SJCRH30 (cell line): ENCODE data around the gene CAP1. TPM values are rescaled to one million over a fixed set of nuclear protein-coding genes. Genes with fewer than 3 reads are reported as not detected.
A peak's percentile ranks its signal among the peaks of the same experiment; 100 is the strongest.
"Not testable (repeated sequence)": the region's sequence is repeated elsewhere in the genome, so short reads cannot be mapped to it uniquely, and the experiment has no call there.

Source experiments
- DNase-seq, 2 experiments: peaks; one replicate each; pipeline ENCODE4 v3.0.0-alpha.2; 2015 to 2020
- H3K27ac ChIP-seq: fragments of 250-450 bp; sonication (Bioruptor Pico); 2 replicates; pipeline ENCODE4 v1.5.1; 2020; ENCODE audit warnings: mild to moderate bottlenecking, moderate library complexity
- H3K27me3 ChIP-seq: fragments of 250-450 bp; sonication (Bioruptor Pico); 2 replicates; pipeline ENCODE4 v1.5.1; 2020; ENCODE audit warnings: mild to moderate bottlenecking, moderate library complexity
- H3K36me3 ChIP-seq: fragments of 250-450 bp; sonication (Bioruptor Pico); 2 replicates; pipeline ENCODE4 v1.5.1; 2020; ENCODE audit warnings: mild to moderate bottlenecking, moderate library complexity
- H3K4me1 ChIP-seq: fragments of 250-450 bp; sonication (Bioruptor Pico); 2 replicates; pipeline ENCODE4 v1.5.1; 2020; ENCODE audit warnings: mild to moderate bottlenecking, moderate library complexity
- H3K4me3 ChIP-seq: fragments of 250-450 bp; sonication (Bioruptor Pico); 2 replicates; pipeline ENCODE4 v1.5.1; 2020; ENCODE audit warnings: mild to moderate bottlenecking, moderate library complexity
- H3K9me3 ChIP-seq: fragments of 250-450 bp; sonication (Bioruptor Pico); replicated peaks from 2 replicates; pipeline ENCODE4 v1.5.1; 2020; ENCODE audit warnings: mild to moderate bottlenecking, moderate library complexity
- total RNA-seq: library from RNA; depleted of rRNA; stranded (reverse); fragments of >200 nt; shearing (Covaris generic); gene quantifications from 2 replicates; pipeline ENCODE4 v1.2.3, GENCODE V29; 2014

Gene CAP1
- total RNA-seq, 1 experiment from 2014 or later: 254 TPM

DNA sequence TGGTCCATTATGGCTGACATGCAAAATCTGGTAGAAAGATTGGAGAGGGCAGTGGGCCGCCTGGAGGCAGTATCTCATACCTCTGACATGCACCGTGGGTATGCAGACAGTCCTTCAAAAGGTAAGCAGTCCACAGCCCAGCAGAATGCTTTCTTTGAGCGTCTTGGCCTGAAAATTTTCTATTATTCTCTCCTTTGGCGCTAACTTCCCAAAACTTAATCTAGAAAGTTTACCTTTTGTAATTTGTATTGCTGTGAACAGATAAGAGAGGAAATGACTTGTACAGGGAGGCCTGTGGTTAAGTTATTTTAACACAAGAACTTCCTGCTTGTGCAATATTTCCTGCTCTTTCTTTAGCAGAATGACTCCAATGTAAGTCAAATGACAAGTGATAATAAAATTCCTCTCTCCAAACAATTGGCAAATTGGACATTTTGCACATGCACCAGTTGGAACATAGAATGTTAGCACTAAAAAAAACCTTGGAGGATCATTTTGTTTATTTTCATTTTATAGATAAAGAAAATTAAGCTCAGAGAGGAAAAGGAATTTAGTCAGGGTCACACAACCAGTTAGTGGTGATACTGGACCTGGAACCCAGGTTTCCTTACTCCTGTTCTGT, 18.9 kb downstream of the CAP1 start:
- peak; percentile 11 to 48 for DNase-seq
- H3K27me3 ChIP-seq: no peaks in the 10 kb centered on the region
- H3K4me3 ChIP-seq: no peak overlapping the region
- H3K36me3 ChIP-seq: peaks cover 86% of the 10 kb centered on the region
- peaks cover 8% of the 10 kb centered on the region; the same call in 1 of the 2 replicates for H3K4me1 ChIP-seq
- H3K9me3 ChIP-seq: no peaks in the 10 kb centered on the region
- no peak overlapping the region for H3K27ac ChIP-seq

DNA sequence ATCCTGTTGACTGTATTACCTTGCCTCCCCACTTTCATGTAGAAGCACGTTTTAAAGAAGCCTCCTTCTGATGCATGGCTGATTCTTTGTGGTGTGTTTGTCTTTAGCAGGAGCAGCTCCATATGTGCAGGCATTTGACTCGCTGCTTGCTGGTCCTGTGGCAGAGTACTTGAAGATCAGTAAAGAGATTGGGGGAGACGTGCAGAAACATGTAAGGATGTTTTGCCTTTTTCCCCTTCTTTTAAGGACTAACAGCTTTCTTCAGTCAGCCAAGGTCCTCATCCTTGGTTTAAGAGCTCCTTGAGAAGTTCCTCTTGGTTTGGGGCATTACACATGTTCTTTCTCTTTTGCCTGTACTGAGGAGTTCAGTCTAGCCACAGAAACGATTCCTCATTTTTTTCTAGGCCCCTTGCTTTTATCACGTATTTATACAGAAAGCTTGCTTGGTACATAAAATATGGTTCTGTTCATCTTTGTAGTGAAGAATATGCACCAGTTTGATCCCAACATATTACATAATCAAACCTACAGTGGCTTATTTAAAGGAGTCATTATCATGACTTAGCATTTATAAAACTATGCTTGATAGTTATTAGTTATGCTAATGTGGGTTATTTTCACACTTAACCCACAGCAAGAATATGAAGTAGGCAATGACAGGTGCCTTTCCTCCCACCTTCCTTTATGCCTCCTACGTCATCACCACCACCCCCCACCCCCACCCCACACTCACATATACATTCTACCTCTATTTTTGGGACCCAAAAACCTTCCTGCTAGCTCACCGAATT, 19.6 kb downstream of the CAP1 start:
- peaks cover 8% of the 10 kb centered on the region; the same call in 1 of the 2 replicates for H3K4me1 ChIP-seq
- no peak overlapping the region for H3K27ac ChIP-seq
- H3K27me3 ChIP-seq: no peaks in the 10 kb centered on the region
- H3K9me3 ChIP-seq: no peaks in the 10 kb centered on the region
- no peak overlapping the region for H3K4me3 ChIP-seq
- DNase-seq: no peak
- peaks cover 86% of the 10 kb centered on the region for H3K36me3 ChIP-seq

DNA sequence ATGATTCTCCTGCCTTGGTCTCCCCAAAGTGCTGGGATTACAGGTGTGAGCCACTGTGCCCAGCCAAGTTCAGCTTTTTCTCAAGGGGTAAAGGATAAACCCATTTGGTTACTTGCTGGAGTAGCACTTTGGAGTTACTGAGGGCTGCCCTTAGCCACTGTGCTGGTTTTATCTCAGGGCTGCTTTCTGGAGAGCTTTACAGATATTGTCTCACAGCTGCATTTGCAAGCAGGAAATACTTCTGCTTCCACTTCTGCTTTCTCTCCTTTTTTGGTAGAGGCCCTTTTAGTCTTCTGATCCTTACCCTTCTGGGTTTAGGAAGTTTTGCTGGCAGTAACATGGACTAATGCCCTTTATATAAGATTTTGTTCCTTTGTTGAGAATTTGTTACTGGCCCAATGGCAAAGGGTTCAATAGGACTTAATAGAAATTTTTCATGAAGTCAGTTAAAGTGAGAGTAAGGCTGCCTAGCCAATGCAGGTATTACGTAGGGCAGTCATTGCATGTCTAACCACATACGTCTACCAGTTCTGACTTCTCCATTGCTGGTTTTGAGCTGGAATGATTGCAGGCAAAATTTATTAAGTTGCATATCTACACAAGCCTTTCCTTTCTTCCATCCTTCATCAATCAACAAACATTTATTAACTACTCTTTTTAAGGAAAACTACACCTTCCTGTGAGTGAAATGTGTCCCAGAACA, 24.4 kb downstream of the CAP1 start:
- Histone ChIP-seq H3K36me3 (peaks cover 91% of the 10 kb centered on the region), H3K4me1 (no peaks in the 10 kb centered on the region), H3K27ac (no peak overlapping the region), H3K9me3 (no peaks in the 10 kb centered on the region), H3K4me3 (no peak overlapping the region), H3K27me3 (no peaks in the 10 kb centered on the region)
- DNase-seq: no peak

DNA sequence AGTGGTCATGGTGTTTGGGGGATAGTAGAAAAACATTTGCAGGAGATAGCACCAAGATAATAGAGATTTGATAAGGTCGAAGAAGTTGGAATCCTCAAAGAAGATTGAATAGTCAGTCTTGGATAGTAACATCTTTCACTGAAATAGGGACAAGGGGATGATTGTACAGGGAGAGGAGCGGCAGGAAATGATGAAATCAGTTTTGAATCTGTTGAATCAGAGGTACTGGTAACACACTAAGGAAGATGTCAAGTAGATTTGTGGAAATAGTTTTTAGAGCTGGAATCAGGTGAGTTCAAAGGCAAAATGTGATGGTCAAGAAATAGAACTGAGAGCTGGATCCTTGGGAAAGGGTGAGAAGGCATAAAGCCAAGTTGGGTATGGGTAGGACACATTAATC, 26.5 kb downstream of the CAP1 start:
- peaks cover 90% of the 10 kb centered on the region for H3K36me3 ChIP-seq
- no peak overlapping the region for H3K4me3 ChIP-seq
- no peaks in the 10 kb centered on the region for H3K27me3 ChIP-seq
- no peak for DNase-seq
- no peak overlapping the region for H3K27ac ChIP-seq
- no peaks in the 10 kb centered on the region for H3K9me3 ChIP-seq
- no peaks in the 10 kb centered on the region for H3K4me1 ChIP-seq

DNA sequence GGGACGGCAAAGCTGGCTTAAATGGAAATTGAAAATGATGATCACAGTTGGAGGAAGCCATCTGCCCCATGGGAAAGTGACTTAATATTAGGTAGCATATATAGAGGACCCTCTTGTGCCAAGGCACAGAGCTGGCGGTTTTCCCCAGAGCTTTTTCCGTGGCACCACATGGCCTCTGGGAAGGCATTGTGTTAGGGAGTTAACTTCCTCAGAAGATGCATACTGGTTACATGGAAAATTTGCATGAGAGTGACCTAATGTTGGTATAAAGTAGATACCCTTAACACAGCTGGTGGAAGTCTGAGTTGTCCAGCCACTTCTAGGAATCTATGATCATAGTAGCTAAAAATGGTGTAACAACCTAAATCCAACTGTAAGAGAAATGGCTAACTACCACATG, 27.3 kb downstream of the CAP1 start:
- Histone ChIP-seq H3K9me3 (no peaks in the 10 kb centered on the region), H3K4me3 (no peak overlapping the region), H3K36me3 (peaks cover 89% of the 10 kb centered on the region), H3K27me3 (no peaks in the 10 kb centered on the region), H3K27ac (no peak overlapping the region), H3K4me1 (no peaks in the 10 kb centered on the region)
- no peak for DNase-seq

DNA sequence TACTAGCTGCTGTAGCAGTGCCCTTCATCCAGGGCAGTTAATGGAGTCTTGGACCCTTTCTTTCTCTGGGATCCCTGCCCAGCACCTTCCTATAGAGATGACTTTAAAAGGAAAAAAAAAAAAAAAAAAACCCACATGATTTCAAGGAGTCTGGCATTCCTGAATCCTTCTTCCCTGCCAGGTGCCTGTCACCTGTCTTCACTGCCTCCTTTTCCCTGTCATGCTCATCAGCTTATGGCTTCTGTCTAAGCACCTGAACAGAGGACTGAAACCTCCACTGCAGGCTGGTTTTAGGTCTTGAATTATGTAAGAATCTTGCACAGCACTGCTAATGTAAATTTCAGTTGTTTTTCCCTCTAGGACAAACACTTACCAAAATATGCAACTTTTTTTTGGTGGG, 31.6 kb downstream of the CAP1 start:
- H3K27me3 ChIP-seq: no peaks in the 10 kb centered on the region
- H3K4me3 ChIP-seq: no peak overlapping the region
- H3K9me3 ChIP-seq: no peaks in the 10 kb centered on the region
- H3K4me1 ChIP-seq: no peaks in the 10 kb centered on the region
- H3K27ac ChIP-seq: no peak overlapping the region
- no peak for DNase-seq
- H3K36me3 ChIP-seq: peaks cover 75% of the 10 kb centered on the region

DNA sequence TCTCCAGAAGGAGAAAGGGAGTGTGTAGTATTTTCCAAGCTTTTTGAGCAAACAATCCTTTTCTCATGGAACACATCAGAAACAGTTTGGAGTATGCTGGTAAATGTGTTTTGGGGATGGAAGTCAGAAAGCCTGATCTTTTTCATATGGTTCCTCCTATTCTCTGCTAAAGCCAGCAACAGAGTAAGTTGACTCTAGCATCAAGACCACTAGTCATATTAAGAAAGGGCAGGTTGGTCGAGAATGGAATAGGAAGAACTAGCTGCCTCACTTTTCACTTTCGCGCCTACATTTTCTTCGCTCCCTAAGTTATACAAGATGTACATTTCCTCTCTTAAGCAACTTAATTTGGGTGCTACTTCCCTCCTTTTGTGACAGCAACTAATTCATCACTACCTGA, 32.5 kb downstream of the CAP1 start:
- Histone ChIP-seq H3K4me1 (no peaks in the 10 kb centered on the region), H3K36me3 (peaks cover 77% of the 10 kb centered on the region), H3K4me3 (no peak overlapping the region), H3K27ac (no peak overlapping the region), H3K9me3 (no peaks in the 10 kb centered on the region), H3K27me3 (no peaks in the 10 kb centered on the region)
- no peak for DNase-seq

DNA sequence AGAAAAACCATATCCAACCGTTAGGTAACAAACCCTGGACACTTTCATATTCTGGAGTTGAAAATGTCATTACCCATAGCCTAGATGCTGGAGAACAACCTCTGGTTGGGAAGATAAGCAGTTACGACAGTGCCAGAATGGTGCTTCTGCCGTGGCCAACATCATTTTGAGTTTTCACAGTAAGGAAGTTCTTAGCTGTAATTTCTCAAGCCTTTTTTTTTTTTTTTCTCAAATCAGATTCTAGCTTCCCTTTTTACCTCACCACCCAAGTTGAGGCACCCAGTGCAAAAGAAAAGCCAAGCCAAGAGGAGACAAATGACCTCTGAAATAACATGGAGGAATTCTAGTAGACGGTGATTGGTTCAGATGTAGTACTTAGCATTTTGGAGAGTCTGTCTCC, 34.7 kb downstream of the CAP1 start:
- Histone ChIP-seq H3K9me3 (no peaks in the 10 kb centered on the region), H3K27ac (no peak overlapping the region), H3K27me3 (no peaks in the 10 kb centered on the region), H3K4me1 (no peaks in the 10 kb centered on the region), H3K36me3 (peaks cover 73% of the 10 kb centered on the region), H3K4me3 (no peak overlapping the region)
- DNase-seq: no peak

DNA sequence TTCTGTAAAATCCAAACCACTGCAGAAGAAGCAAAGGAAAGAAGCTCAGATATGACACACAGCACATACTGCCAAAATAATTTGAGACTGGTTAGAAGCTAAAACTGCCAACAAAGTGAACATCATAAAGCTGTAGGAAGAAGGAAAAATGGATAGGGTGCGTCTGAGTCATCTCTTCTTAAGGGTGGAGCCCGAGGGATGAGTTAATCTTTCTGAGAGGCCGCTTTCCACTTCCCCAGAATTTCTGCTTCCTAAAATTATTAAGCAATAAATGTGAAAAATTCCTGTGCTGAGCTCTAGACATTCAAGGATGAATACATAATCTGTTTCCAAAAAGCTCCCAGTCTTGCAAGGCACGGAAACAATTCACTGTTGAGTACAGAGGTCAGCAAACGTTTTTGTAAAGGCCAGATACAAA, 36.4 kb downstream of the CAP1 start:
- Histone ChIP-seq H3K27ac (no peak overlapping the region), H3K4me1 (no peaks in the 10 kb centered on the region), H3K9me3 (no peaks in the 10 kb centered on the region), H3K4me3 (no peak overlapping the region), H3K36me3 (peaks cover 59% of the 10 kb centered on the region), H3K27me3 (no peaks in the 10 kb centered on the region)
- no peak for DNase-seq

DNA sequence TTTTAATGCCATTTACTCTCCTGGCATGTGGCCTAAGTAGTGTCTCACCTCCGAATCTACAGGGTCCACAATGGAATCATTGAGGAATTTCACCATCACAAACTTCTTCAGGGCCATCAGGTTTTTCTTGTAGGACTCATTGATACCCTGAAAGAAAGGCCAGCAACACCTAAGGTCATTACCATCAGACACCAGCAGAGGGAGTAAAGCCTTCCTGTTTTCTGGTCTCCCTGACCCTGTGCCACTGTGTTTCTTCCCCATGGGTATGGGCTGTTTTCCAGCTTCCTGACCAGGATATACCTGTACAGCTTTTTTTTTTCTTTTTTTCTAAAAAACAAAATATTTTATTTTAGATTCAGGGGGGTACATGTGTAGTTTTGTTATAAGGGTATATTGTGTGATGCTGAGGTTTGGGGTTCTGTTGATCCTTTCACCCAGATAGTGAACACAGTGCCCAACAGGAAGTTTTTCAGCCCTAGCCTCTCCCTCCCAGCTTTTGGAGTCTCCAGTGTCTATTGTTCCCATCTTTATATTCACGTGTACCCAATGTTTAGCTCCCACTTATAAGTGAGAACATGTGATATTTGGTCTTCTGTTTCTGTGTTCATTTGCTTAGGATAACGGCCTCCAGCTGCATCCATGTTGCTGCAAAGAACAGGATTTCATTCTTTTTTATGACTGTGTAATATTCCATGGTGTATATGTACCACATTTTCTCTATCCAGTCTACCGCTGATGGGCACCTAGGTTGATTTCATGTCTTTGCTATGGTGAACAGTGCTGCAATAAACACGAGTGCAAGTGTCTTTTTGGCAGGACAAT, 38.2 kb downstream of the CAP1 start:
- no peaks in the 10 kb centered on the region for H3K27me3 ChIP-seq
- peaks cover 50% of the 10 kb centered on the region for H3K36me3 ChIP-seq
- no peaks in the 10 kb centered on the region for H3K9me3 ChIP-seq
- H3K4me1 ChIP-seq: no peaks in the 10 kb centered on the region
- DNase-seq: peak; percentile 67 to 89
- no peak overlapping the region for H3K4me3 ChIP-seq
- H3K27ac ChIP-seq: no peak overlapping the region

DNA sequence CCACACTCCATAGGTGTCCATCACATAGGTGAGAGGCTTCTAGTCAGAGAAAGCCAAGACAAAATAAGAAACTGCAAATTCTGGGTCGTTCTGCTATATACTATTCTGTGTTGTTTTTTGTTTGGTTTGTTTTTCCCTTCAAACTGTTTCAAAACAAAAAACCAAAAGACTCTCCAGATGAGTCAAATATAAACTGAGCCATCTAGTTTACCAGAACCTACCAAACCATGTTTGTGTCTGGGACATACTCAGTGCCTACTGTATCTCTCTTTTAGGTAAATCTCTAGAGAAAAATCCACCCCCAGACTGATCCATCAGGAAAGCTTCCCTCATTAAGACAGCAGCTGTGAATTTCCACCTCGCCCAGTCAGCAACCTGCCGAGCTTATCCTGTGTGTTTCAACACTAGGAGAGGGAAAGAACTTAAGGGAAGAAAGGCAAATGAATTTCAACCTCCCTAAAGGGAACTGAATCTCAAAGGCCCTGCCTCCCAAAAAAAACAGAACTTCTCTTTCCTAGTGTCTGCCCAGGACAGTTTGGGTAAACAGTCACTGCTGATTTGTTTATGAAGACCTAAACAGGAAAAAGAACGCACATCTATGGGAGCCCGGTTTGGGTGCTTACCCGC, 39.4 kb downstream of the CAP1 start:
- no peaks in the 10 kb centered on the region for H3K4me1 ChIP-seq
- no peaks in the 10 kb centered on the region for H3K27me3 ChIP-seq
- H3K36me3 ChIP-seq: peaks cover 43% of the 10 kb centered on the region
- no peak overlapping the region for H3K4me3 ChIP-seq
- DNase-seq: no peak
- H3K9me3 ChIP-seq: no peaks in the 10 kb centered on the region
- H3K27ac ChIP-seq: no peak overlapping the region

DNA sequence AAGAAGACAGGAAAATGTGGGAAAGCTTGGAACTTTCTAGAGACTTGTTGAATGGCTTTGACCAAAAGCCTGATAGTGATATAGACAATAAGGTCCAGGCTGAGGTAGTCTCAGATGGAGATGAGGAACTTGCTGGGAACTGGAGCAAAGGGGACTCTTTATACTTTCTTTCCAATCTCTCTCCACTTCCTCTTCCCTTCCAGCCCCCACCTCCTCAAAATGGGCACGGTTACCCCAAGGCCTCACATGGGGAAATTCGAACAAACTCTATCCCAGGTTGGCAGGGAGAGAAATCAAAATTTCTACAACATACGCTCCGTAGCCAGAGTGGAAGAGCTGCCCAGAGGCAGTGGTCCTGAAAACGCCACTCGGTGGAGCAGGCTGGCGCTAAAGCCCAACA, 41.3 kb downstream of the CAP1 start:
- H3K4me1 ChIP-seq: no peaks in the 10 kb centered on the region
- no peak overlapping the region for H3K4me3 ChIP-seq
- H3K9me3 ChIP-seq: no peaks in the 10 kb centered on the region
- H3K36me3 ChIP-seq: peaks cover 39% of the 10 kb centered on the region
- no peaks in the 10 kb centered on the region for H3K27me3 ChIP-seq
- H3K27ac ChIP-seq: no peak overlapping the region
- DNase-seq: no peak

DNA sequence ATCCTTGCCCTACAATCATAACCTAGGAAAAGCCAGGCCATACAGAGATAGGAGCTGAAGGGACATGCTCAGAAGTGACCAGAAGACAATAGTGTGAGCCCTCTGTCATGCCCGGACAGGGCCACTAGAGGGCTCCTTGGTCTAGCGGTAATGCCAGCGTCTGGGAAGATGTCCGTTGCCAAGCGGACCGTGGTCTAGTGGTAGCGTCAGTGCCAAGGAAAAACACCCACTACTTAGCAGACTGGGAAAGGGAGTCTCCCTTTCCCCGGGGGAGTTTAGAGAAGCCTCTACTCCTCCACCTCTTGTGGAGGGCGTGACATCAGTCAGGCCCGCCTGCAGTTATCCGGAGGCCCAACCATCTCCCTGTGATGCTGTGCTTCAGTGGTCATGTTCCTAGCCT, 44.2 kb downstream of the CAP1 start:
- not testable (repeated sequence) for H3K4me3 ChIP-seq, H3K4me1 ChIP-seq, H3K9me3 ChIP-seq, H3K27me3 ChIP-seq, H3K27ac ChIP-seq
- peak; percentile 62 to 70 for DNase-seq
- H3K36me3 ChIP-seq: peaks cover 33% of the 10 kb centered on the region

DNA sequence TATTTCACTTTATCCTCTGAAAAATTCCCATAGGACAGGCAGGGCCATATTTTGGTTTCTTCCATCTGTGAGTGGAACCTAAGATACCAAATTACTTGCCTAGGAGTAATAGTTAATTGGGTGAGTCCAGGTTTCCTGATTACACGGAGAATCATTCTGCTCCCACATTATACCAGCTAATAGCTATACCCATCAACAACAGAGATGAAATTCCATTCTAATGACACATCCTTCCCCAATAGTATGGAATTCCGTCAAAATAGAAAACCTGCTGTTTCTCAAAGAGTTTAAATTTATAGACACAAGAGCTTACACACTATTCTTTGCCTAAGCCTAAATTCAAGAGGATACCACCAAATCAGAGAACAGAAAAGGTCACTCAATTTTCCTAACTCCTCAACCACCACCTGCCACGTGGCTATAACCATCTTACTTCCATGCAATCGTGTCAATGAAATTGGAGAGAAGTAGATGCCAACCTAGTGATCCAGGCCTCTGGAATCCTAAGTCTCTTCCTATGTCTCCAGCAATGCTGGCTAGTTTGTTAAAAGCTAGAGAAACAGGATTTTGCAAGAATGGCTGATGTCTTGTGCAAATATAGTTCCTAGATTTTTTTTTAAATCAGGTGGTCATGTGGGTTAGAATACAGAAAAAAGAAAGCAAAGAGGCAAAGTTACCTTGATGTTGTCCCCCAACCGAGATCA, 50.3 kb downstream of the CAP1 start:
- H3K27me3 ChIP-seq: no peaks in the 10 kb centered on the region
- peaks cover 33% of the 10 kb centered on the region for H3K36me3 ChIP-seq
- no peaks in the 10 kb centered on the region for H3K4me1 ChIP-seq
- H3K4me3 ChIP-seq: no peak overlapping the region
- no peaks in the 10 kb centered on the region for H3K9me3 ChIP-seq
- DNase-seq: no peak
- H3K27ac ChIP-seq: no peak overlapping the region
